Measurements from ENCODE around the gene PTPRM. TPM values are rescaled to one million over a fixed set of nuclear protein-coding genes. Genes with fewer than 3 reads are reported as not detected.

The PTPRM gene
- polyA plus RNA-seq, 3 donors: 0.04 to 2.1 (median 0.66) TPM

- Mint-ChIP-seq H3K27me3 (ENCODE audit: low read depth in 3 of 3) (no peaks in the 10 kb centered on the region), H3K4me3 (no peak overlapping the region), H3K4me1 (no peaks in the 10 kb centered on the region), H3K36me3 (no peaks in the 10 kb centered on the region), H3K9me3 (peaks cover 0 to 5% (median 2%) of the 10 kb centered on the region in 7 donors), H3K27ac (no peak overlapping the region)
- Histone ChIP-seq H3K9ac (ENCODE audit: insufficient read depth, low read length, poor library complexity, severe bottlenecking) (no peak overlapping the region), H4K20me1 (ENCODE audit: insufficient read depth, low read length) (no peaks in the 10 kb centered on the region), H3K9me3 (replicated peaks in 1 of 2; ENCODE audit: control insufficient read depth in 1 of 2, insufficient read depth in 1 of 2, low read length in 2 of 2) (no peaks in the 10 kb centered on the region), H3K27ac (ENCODE audit: low read depth in 1 of 2, low read length in 2 of 2) (no peak overlapping the region), H3K4me3 (replicated peaks in 1 of 3; ENCODE audit: low read depth in 2 of 3, low read length in 3 of 3) (no peak overlapping the region), H3K4me2 (replicated peaks; ENCODE audit: extremely low read depth, low read length, poor library complexity, severe bottlenecking) (no peak overlapping the region), H3K36me3 (replicated peaks in 1 of 2; ENCODE audit: control insufficient read depth in 1 of 2, insufficient read depth in 2 of 2, low read length in 2 of 2) (no peaks in the 10 kb centered on the region), H3K4me1 (ENCODE audit: control insufficient read depth in 1 of 2, insufficient read depth in 2 of 2, low read length in 2 of 2) (no peaks in the 10 kb centered on the region), H2AFZ (ENCODE audit: insufficient read depth, low read depth, low read length, poor library complexity, severe bottlenecking) (no peak overlapping the region), H3K27me3 (ENCODE audit: control insufficient read depth in 2 of 2, insufficient read depth in 2 of 2, low read length in 2 of 2) (no peaks in the 10 kb centered on the region), H3K79me2 (ENCODE audit: insufficient read depth, low read length) (no peaks in the 10 kb centered on the region)
- no peak for DNase-seq
- TF ChIP-seq CTCF (IDR thresholded peaks at IDR 0.05): no peak
- WGBS (ENCODE audit: insufficient coverage): 86% methylated on average over 4 of the region's 7 CpGs
- intact Hi-C loops (cut with micrococcal nuclease): no loop called here
These were observed 438.9 kb downstream of the PTPRM start for GRCh38 chr18:8005870-8006569.

GRCh38 chr18:8006979-8007378 lies 439.9 kb downstream of the PTPRM start:
- Histone ChIP-seq H3K9me3 (replicated peaks in 1 of 2; ENCODE audit: control insufficient read depth in 1 of 2, insufficient read depth in 1 of 2, low read length in 2 of 2) (no peaks in the 10 kb centered on the region), H3K9ac (ENCODE audit: insufficient read depth, low read length, poor library complexity, severe bottlenecking) (no peak overlapping the region), H3K27ac (ENCODE audit: low read depth in 1 of 2, low read length in 2 of 2) (no peak overlapping the region), H2AFZ (ENCODE audit: insufficient read depth, low read depth, low read length, poor library complexity, severe bottlenecking) (no peak overlapping the region), H3K4me3 (replicated peaks in 1 of 3; ENCODE audit: low read depth in 2 of 3, low read length in 3 of 3) (no peak overlapping the region), H3K79me2 (ENCODE audit: insufficient read depth, low read length) (no peaks in the 10 kb centered on the region), H4K20me1 (ENCODE audit: insufficient read depth, low read length) (no peaks in the 10 kb centered on the region), H3K4me1 (ENCODE audit: control insufficient read depth in 1 of 2, insufficient read depth in 2 of 2, low read length in 2 of 2) (no peaks in the 10 kb centered on the region), H3K4me2 (replicated peaks; ENCODE audit: extremely low read depth, low read length, poor library complexity, severe bottlenecking) (no peak overlapping the region), H3K36me3 (replicated peaks in 1 of 2; ENCODE audit: control insufficient read depth in 1 of 2, insufficient read depth in 2 of 2, low read length in 2 of 2) (no peaks in the 10 kb centered on the region), H3K27me3 (ENCODE audit: control insufficient read depth in 2 of 2, insufficient read depth in 2 of 2, low read length in 2 of 2) (no peaks in the 10 kb centered on the region)
- Mint-ChIP-seq H3K27ac (no peak overlapping the region), H3K4me3 (no peak overlapping the region), H3K27me3 (ENCODE audit: low read depth in 3 of 3) (peaks cover 0 to 2% (median 2%) of the 10 kb centered on the region in 3 donors), H3K36me3 (no peaks in the 10 kb centered on the region), H3K9me3 (peaks cover 0 to 5% (median 2%) of the 10 kb centered on the region in 7 donors), H3K4me1 (no peaks in the 10 kb centered on the region)
- no peak for DNase-seq
- intact Hi-C loops (cut with micrococcal nuclease): no loop called here
- no peak for TF ChIP-seq CTCF (IDR thresholded peaks at IDR 0.05)
- no CpG with 5 or more reads among the region's 3 CpGs for WGBS (ENCODE audit: insufficient coverage)
